Testis (tissue), 2 donors: ENCODE data around the gene NDUFV3.

Experiments used
- POLR2A ChIP-seq: fragments of 450-650 bp; IDR thresholded peaks from one replicate; pipeline ENCODE4 v1.6.1; 2017; ENCODE audit warnings: antibody characterized with exemption, mild to moderate bottlenecking, moderate library complexity
- TF ChIP-seq, protein P1 (sequence below), 3 experiments: fragments of 450-650 bp in 2 of 3; fragments of 200-600 bp in 1 of 3; sonication (generic) in 1 of 3; IDR thresholded peaks; one replicate each; pipeline ENCODE4 v1.5.1; 2016 to 2019; ENCODE audit warnings: antibody characterized with exemption in 3 of 3, mild to moderate bottlenecking in 2 of 3, moderate library complexity in 1 of 3

GRCh38 chr21:42851812-42852665, 41.1 kb upstream of the NDUFV3 start:
- TF ChIP-seq, protein P1, sequence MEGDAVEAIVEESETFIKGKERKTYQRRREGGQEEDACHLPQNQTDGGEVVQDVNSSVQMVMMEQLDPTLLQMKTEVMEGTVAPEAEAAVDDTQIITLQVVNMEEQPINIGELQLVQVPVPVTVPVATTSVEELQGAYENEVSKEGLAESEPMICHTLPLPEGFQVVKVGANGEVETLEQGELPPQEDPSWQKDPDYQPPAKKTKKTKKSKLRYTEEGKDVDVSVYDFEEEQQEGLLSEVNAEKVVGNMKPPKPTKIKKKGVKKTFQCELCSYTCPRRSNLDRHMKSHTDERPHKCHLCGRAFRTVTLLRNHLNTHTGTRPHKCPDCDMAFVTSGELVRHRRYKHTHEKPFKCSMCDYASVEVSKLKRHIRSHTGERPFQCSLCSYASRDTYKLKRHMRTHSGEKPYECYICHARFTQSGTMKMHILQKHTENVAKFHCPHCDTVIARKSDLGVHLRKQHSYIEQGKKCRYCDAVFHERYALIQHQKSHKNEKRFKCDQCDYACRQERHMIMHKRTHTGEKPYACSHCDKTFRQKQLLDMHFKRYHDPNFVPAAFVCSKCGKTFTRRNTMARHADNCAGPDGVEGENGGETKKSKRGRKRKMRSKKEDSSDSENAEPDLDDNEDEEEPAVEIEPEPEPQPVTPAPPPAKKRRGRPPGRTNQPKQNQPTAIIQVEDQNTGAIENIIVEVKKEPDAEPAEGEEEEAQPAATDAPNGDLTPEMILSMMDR (IDR thresholded peaks at IDR 0.05) = no peak
- TF ChIP-seq POLR2A = no peak
